Gastroesophageal sphincter (tissue), 4 donors: ENCODE results near the gene ATP6V0B. TPM values are rescaled to one million over a fixed set of nuclear protein-coding genes. Genes with fewer than 3 reads are reported as not detected.

Experiments used
- ATAC-seq: fragments of 150-250 bp; one replicate; pipeline ENCODE4 v1.9.1; 2016; ENCODE audit warnings: mild to moderate bottlenecking, moderate library complexity
- H3K27ac ChIP-seq, 4 donors: fragments of 200-600 bp; sonication (generic) in 3 of 4; 1 replicate in 3 of 4; 2 replicates in 1 of 4; pipeline ENCODE4 v1.5.1; 2016 to 2019
- H3K27me3 ChIP-seq: fragments of 200-600 bp; sonication (generic); one replicate; pipeline ENCODE4 v1.5.1; 2019
- H3K36me3 ChIP-seq, 2 donors: fragments of 200-600 bp; sonication (generic); one replicate each; pipeline ENCODE4 v1.5.1; 2019; ENCODE audit warnings: control low read depth in 1 of 2
- H3K4me1 ChIP-seq, 3 donors: fragments of 200-600 bp; sonication (generic); 1 replicate in 2 of 3; 2 replicates in 1 of 3; pipeline ENCODE4 v1.5.1; 2016 to 2019; ENCODE audit warnings: control low read depth in 2 of 3
- H3K4me3 ChIP-seq, 2 donors: fragments of 200-600 bp; sonication (generic); one replicate each; pipeline ENCODE4 v1.5.1; 2019; ENCODE audit warnings: mild to moderate bottlenecking in 1 of 2, moderate library complexity in 1 of 2
- H3K9me3 ChIP-seq, 3 donors: fragments of 200-600 bp; sonication (generic); one replicate each; pipeline ENCODE4 v1.5.1; 2017 to 2019; ENCODE audit warnings: control low read depth in 2 of 3
- CTCF ChIP-seq, 4 experiments: fragments of 200-600 bp in 2 of 4; fragments of 450-650 bp in 2 of 4; sonication (generic) in 1 of 4; IDR thresholded peaks; one replicate each; pipeline ENCODE4 v1.5.1; 2017 to 2019; ENCODE audit warnings: antibody characterized with exemption in 4 of 4, mild to moderate bottlenecking in 2 of 4, moderate library complexity in 2 of 4
- EP300 ChIP-seq: sonication (generic); formaldehyde crosslinking; IDR thresholded peaks from one replicate; pipeline ENCODE4 v1.6.1; 2017; ENCODE audit warnings: antibody characterized with exemption, mild to moderate bottlenecking
- POLR2A ChIP-seq, 2 donors: fragments of 450-650 bp; IDR thresholded peaks; one replicate each; pipeline ENCODE4 v1.6.1; 2017; ENCODE audit warnings: antibody characterized with exemption in 2 of 2, mild to moderate bottlenecking in 2 of 2, moderate library complexity in 1 of 2
- POLR2AphosphoS5 ChIP-seq: sonication (generic); formaldehyde crosslinking; IDR thresholded peaks from one replicate; pipeline ENCODE4 v1.6.1; 2017; ENCODE audit warnings: antibody characterized with exemption
- WGBS, 2 donors: methylation state at CpG; one replicate each; pipeline ENCODE4 v1.1.5; 2018; ENCODE audit warnings: low coverage in 1 of 2; 5-methylcytosine and 5-hydroxymethylcytosine counted together
- total RNA-seq, 4 donors: library from RNA; depleted of rRNA; stranded (reverse); fragments of >200 nt; gene quantifications; one replicate each; pipeline ENCODE4 v1.1.0, GENCODE V29; 2016

ATP6V0B gene
- total RNA-seq, 4 donors from 2014 or later, result 67.9 to 107 (median 89.9) TPM

- Histone ChIP-seq H3K27ac (no peak overlapping the region), H3K36me3 (peaks cover 0 to 25% of the 10 kb centered on the region in 2 donors), H3K4me1 (peaks cover 0 to 17% (median 8%) of the 10 kb centered on the region in 3 donors), H3K9me3 (no peaks in the 10 kb centered on the region), H3K27me3 (no peaks in the 10 kb centered on the region), H3K4me3 (no peak overlapping the region)
- no peak for TF ChIP-seq EP300
- TF ChIP-seq CTCF (IDR thresholded peaks at IDR 0.05), result no peak
- TF ChIP-seq POLR2AphosphoS5, result no peak
- TF ChIP-seq POLR2A (IDR thresholded peaks at IDR 0.05), result no peak
- no peak for ATAC-seq
- 50 to 100% methylated on average over 1 to 3 of the region's 3 CpGs for WGBS, 2 donors
Observed at GRCh38 chr1:44025816-44026215, 51.1 kb downstream of the ATP6V0B start.

GRCh38 chr1:44027320-44027719, 52.6 kb downstream of the ATP6V0B start:
- TF ChIP-seq POLR2A (IDR thresholded peaks at IDR 0.05) (no peak), CTCF (IDR thresholded peaks at IDR 0.05) (no peak), POLR2AphosphoS5 (no peak), EP300 (no peak)
- Histone ChIP-seq H3K4me3 (no peak overlapping the region), H3K36me3 (peaks cover 0 to 16% of the 10 kb centered on the region in 2 donors), H3K27ac (no peak overlapping the region), H3K27me3 (no peaks in the 10 kb centered on the region), H3K9me3 (no peaks in the 10 kb centered on the region), H3K4me1 (peaks cover 0 to 32% (median 13%) of the 10 kb centered on the region in 3 donors)
- 92 to 100% methylated on average over 2 of the region's 3 CpGs for WGBS, 2 donors
- ATAC-seq, result no peak

Other genes with a start within 250 kb of the ATP6V0B start
- gene ARTN, start 41.2 kb upstream of the ATP6V0B start, total RNA-seq, result under 1 TPM in 2 of 4 donors, not detected in 2; 0.47 to 0.81 TPM
- gene IPO13, start 28.0 kb upstream of the ATP6V0B start, total RNA-seq, result 10 to 100 TPM; 21.8 to 44.5 (median 24.2) TPM
- 10 to 100 TPM; 23.5 to 41.9 (median 32.5) TPM for gene DPH2, start 5.0 kb upstream of the ATP6V0B start, total RNA-seq
- 100 to 1,000 TPM in 1 of 4 donors, 10 to 100 TPM in 3; 34.4 to 129 (median 37.6) TPM for gene B4GALT2, start 4.2 kb downstream of the ATP6V0B start, total RNA-seq
- 1 to 10 TPM; 5.0 to 6.2 (median 5.5) TPM for gene CCDC24, start 16.6 kb downstream of the ATP6V0B start, total RNA-seq
- gene SLC6A9, start 56.5 kb downstream of the ATP6V0B start, total RNA-seq, result 10 to 100 TPM in 1 of 4 donors, 1 to 10 TPM in 3; 1.8 to 14.2 (median 7.5) TPM
- gene KLF17, start 143.9 kb downstream of the ATP6V0B start, total RNA-seq, result 1 to 10 TPM in 1 of 4 donors, under 1 TPM in 3; 0.13 to 1.3 (median 0.41) TPM
- gene KLF18, start 166.7 kb downstream of the ATP6V0B start, total RNA-seq, result not detected
- 10 to 100 TPM; 28.0 to 37.1 (median 33.7) TPM for gene DMAP1, start 238.5 kb downstream of the ATP6V0B start, total RNA-seq